ENCODE results near the gene CEP192.

- TF ChIP-seq CTCF (IDR thresholded peaks at IDR 0.05) (no peak), EZH2 (IDR thresholded peaks at IDR 0.05) (no peak), EZH2phosphoT487 (IDR thresholded peaks at IDR 0.05) (no peak)
Observed at GRCh38 chr18:13125191-13125590, 134.0 kb downstream of the CEP192 start.
